DMS79 treated with DMSO at 0.1 percent for 48 hours (cell line): ENCODE measurements around the gene AMIGO2.

Experiments used
- DNase-seq: peaks from one replicate; lab custom pipeline; 2025; lab: John Stamatoyannopoulos, UW

Gene AMIGO2

GRCh38 chr12:47098099-47098498 is 18.3 kb upstream of the AMIGO2 start:
- no peak for DNase-seq

- DNase-seq: no peak
Observed at GRCh38 chr12:47097276-47097896, 17.6 kb upstream of the AMIGO2 start.

GRCh38 chr12:47095446-47096236 is 15.9 kb upstream of the AMIGO2 start:
- DNase-seq: no peak

- DNase-seq: no peak
Observed at GRCh38 chr12:47094804-47095203, 15.0 kb upstream of the AMIGO2 start.

GRCh38 chr12:47091009-47091408 is 11.2 kb upstream of the AMIGO2 start:
- DNase-seq: no peak

GRCh38 chr12:47088021-47088944 is 8.5 kb upstream of the AMIGO2 start:
- DNase-seq: no peak

GRCh38 chr12:47087088-47087688 is 7.4 kb upstream of the AMIGO2 start:
- DNase-seq: no peak

GRCh38 chr12:47085815-47086252 is 6.1 kb upstream of the AMIGO2 start:
- DNase-seq: no peak

GRCh38 chr12:47084172-47084571 is 4.4 kb upstream of the AMIGO2 start:
- no peak for DNase-seq

- no peak for DNase-seq
Observed at GRCh38 chr12:47082796-47083621, 3.2 kb upstream of the AMIGO2 start.

GRCh38 chr12:47082283-47082682 is 2.5 kb upstream of the AMIGO2 start:
- no peak for DNase-seq

- no peak for DNase-seq
Observed at GRCh38 chr12:47080725-47081502, 1.2 kb upstream of the AMIGO2 start.

- no peak for DNase-seq
Observed at GRCh38 chr12:47079981-47080724, 394 bp upstream of the AMIGO2 start.

GRCh38 chr12:47078733-47079467 is 859 bp downstream of the AMIGO2 start:
- DNase-seq: no peak

- DNase-seq: no peak
Observed at GRCh38 chr12:47078086-47078395, 1.7 kb downstream of the AMIGO2 start.

GRCh38 chr12:47077206-47078085 is 2.3 kb downstream of the AMIGO2 start:
- DNase-seq: no peak

- no peak for DNase-seq
Observed at GRCh38 chr12:47075192-47076084, 4.3 kb downstream of the AMIGO2 start.
